Natural killer cell treated with Interleukin-12 subunit alpha and Interleukin-12 subunit beta and Interleukin-15 and Interleukin-18, amount 100 ng/mL, for 72 hours (primary cell): ENCODE results near the gene TSSC4. TPM values are rescaled to one million over a fixed set of nuclear protein-coding genes. Genes with fewer than 3 reads are reported as not detected.

Source experiments
- ATAC-seq, 2 donors: fragments of 150-1000 bp; cut with Tn5 transposase in 1 of 2; sonication (Bioruptor Pico), chemical (Tn5 transposase) in 1 of 2; 2 replicates each; pipeline ENCODE4 v1.10.0; 2021
- DNase-seq: peaks from one replicate; pipeline ENCODE4 v3.0.0; 2022; ENCODE audit warnings: low spot score
- H3K27ac Mint-ChIP-seq, 2 donors: 1 replicate in 1 of 2; 2 replicates in 1 of 2; pipeline ENCODE4 v1.8.0; 2022; ENCODE audit warnings: mixed read lengths in 2 of 2, mild to moderate bottlenecking in 1 of 2, moderate library complexity in 1 of 2
- H3K27me3 Mint-ChIP-seq, 2 donors: 1 replicate in 1 of 2; 2 replicates in 1 of 2; pipeline ENCODE4 v1.8.0; 2022; ENCODE audit warnings: mixed read lengths in 2 of 2
- H3K36me3 Mint-ChIP-seq: one replicate; pipeline ENCODE4 v1.8.0; 2022; ENCODE audit warnings: mixed read lengths
- H3K4me1 Mint-ChIP-seq, 2 donors: 1 replicate in 1 of 2; 2 replicates in 1 of 2; pipeline ENCODE4 v1.8.0; 2022; ENCODE audit warnings: low read depth in 2 of 2, mixed read lengths in 2 of 2, mild to moderate bottlenecking in 1 of 2
- H3K4me3 Mint-ChIP-seq: one replicate; pipeline ENCODE4 v1.8.0; 2022; ENCODE audit warnings: mixed read lengths
- H3K9me3 Mint-ChIP-seq: 2 replicates; pipeline ENCODE4 v1.8.0; 2022; ENCODE audit warnings: mixed read lengths
- total RNA-seq, 2 donors: library from RNA; stranded (reverse); gene quantifications; one replicate each; pipeline ENCODE4 v1.2.3, GENCODE V29; 2022

TSSC4 gene
- total RNA-seq, 2 donors from 2014 or later, result 66.0 to 98.2 TPM

DNA sequence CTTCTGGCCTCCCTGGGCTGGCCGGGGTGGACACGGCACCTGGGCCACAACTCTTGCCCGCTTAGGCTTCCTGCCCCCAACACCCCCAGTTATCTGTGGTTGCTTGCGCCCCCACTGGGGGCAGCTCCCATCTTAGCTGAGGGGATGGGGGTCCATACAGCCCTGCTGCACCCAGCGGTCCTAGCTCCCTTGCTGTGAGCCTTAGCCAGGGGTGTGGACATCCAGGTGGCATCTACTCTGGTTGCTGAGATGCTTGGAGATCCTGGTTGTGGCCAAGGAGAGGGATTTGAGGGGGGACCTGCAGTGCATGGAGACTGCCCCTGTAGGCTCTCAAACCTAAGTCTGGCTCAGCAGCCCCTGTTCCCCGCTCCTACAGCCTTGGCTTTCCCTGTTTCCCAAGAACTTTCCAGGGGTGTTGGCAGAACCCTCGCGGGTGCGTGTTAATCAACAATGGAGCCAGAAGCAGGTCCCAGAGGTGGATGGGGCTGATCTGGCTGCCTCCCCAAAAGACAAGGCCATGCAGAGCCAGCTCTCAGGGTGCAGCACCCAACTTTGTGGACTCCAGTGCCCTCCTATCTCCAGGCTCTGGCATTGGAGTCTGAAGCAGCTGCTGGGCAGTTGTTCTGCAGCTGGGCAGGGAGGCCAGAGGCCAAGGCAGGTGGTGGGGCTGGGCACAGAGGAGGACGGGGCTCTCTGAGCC lies 47.6 kb downstream of the TSSC4 start:
- Mint-ChIP-seq H3K36me3 (no peaks in the 10 kb centered on the region), H3K9me3 (no peaks in the 10 kb centered on the region), H3K27ac (no peak overlapping the region), H3K27me3 (peaks cover 4 to 16% of the 10 kb centered on the region in 2 donors), H3K4me3 (no peak overlapping the region), H3K4me1 (peaks cover 0 to 5% of the 10 kb centered on the region in 2 donors)
- DNase-seq (peak; percentile 47), ATAC-seq (no peak)

DNA sequence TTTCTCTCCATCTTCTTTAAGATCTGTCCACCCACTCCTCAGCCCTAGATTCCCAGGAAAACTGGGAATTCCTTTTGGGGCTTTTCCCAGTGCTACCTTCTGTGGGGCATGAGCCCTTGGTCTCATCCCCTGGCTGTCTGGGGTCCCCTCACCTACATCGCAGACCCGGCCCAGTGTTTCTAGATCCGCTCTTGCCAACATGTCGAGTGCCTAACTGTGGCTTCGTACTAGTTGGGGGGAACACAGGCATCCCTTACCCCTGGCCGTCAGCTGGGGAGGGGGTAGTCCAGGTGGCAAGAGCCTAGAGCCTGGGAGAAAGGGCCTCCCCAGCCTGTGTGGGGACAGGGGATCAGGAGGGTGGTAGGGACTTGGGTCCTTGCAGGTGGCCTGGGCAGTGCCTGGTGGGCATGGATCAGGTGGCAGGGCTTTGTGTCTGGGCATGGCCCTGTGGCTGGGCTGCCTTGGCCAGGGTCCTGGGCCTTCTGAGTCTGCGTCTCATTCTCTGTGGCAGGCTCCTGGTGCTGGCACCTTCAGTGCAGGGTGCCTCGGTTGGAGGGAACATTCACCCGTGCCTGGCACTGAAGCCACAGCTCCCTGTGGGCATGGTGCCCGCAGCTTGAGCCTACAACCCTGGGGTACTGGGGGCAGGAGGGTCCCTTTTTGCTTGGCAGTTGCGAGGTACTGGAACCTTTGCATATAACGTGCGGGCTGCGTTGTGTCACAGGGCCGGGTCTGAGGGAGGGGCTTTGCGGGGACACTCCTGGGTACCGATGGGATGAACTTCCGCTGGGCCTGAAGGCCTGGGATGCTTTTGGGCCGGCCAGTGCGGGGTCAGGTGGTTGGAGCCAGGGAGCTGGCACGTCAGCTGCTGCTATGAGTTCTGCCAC lies 48.4 kb downstream of the TSSC4 start:
- H3K9me3 Mint-ChIP-seq, result no peaks in the 10 kb centered on the region

DNA sequence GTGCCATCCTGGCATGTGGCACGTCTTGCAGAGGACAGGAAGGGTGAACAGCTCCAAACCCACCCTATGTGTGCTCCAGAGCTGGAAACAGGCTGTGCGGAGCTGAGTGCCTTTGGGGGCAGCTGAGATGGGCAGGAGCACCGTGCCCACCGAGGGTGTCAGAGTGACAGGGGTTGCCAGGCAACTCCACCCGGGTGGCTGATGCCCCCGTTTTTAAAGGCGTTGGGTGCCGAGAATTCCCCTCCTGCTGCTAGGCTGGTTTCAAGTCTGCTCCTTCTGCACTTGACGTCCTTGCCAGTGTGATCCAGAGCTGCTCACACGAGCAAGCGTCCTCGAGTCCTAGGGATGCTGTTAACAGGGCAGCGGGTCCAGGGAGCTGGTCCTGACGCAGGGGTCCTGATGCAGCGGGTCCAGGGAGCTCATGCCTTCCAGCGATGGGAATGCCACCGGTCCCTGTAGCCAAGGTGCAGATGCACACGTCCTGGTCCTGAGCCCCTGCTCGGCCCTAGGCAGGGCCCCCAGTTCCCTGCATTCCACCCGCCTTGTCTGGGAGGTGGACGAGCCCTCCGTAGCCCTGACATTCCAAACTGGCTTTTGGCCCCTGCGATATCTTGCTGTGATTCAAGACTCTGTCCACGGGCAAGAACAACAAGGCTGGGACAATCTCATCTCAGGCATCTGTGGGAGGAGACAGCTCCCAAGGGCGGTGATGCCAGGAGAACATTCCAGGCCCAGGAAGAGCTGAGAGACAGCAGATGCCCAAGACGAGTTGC lies 49.2 kb downstream of the TSSC4 start:
- H3K27ac Mint-ChIP-seq, result no peak overlapping the region
- H3K36me3 Mint-ChIP-seq, result no peaks in the 10 kb centered on the region
- H3K9me3 Mint-ChIP-seq, result no peaks in the 10 kb centered on the region
- ATAC-seq (no peak), DNase-seq (peak; percentile 2)
- peaks cover 0 to 12% of the 10 kb centered on the region in 2 donors for H3K27me3 Mint-ChIP-seq
- no peak overlapping the region for H3K4me3 Mint-ChIP-seq
- H3K4me1 Mint-ChIP-seq, result peaks cover 0 to 5% of the 10 kb centered on the region in 2 donors

More for the DNA sequence above, 48.4 kb downstream of the TSSC4 start:
- Mint-ChIP-seq H3K4me1 (peaks cover 0 to 5% of the 10 kb centered on the region in 2 donors), H3K4me3 (no peak overlapping the region), H3K27ac (no peak overlapping the region), H3K36me3 (no peaks in the 10 kb centered on the region), H3K27me3 (peaks cover 0 to 12% of the 10 kb centered on the region in 2 donors)
- ATAC-seq, result no peak
- peak; percentile 54 for DNase-seq

DNA sequence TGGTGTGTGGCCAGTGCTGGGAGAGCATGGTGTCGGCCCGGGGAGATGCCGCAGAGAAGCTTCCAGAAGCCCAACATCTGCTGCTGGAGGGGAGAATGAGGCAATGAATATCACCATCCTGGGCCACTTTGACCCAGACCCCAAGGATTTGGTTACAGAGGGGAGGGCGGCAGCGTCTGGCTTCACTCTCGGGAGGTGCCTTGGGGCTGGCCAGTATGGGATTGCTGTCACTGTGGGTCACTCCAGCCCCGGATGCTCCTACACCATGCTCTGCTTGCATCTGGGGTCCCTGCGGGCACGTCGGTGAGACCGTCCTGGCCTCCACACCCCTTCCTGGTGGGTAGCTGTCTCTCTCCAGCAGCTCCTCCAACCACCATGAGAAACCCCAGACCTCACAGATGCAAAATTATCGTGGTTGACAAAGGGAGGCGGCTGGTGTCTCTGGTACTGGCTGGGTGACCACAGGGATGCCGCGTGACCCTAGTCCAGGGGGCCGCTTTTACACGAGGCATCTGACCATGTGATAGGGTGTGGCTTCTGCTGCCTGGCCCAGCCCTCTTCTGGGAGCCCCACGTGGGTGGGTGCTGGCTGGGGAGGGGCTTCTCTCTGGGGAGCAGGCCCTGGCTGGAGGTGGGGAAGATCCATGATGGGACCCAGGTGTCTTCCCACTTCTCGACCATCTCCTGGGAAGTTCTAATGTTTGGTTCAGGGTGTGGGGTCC lies 49.9 kb downstream of the TSSC4 start:
- ATAC-seq (no peak), DNase-seq (peak; percentile 53)
- Mint-ChIP-seq H3K4me3 (no peak overlapping the region), H3K9me3 (no peaks in the 10 kb centered on the region), H3K36me3 (no peaks in the 10 kb centered on the region), H3K4me1 (peaks cover 0 to 2% of the 10 kb centered on the region in 2 donors), H3K27me3 (peaks cover 3 to 11% of the 10 kb centered on the region in 2 donors), H3K27ac (no peak overlapping the region)

DNA sequence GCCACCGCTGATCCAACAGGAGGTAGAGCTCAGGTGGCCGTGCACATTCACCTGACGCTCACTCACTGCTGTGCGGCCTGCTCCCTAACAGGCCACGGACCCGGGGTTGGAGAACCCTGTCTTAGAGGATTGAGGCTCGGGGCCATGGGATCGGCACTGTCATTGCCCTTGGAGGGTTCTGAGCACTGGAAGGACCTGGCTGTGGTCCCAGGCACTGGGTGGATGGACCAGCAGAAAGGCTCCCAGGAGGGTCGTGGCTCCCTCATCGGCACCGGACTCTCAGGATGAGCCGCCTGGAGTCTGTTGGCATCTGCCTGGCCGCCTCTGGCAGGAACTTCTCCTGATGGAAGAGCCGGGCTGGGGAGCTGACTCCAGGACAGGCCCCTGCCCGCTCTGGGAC lies 50.8 kb downstream of the TSSC4 start:
- Mint-ChIP-seq H3K27me3 (peaks cover 9 to 17% of the 10 kb centered on the region in 2 donors), H3K9me3 (no peaks in the 10 kb centered on the region), H3K27ac (no peak overlapping the region), H3K36me3 (no peaks in the 10 kb centered on the region), H3K4me3 (no peak overlapping the region), H3K4me1 (peaks cover 0 to 2% of the 10 kb centered on the region in 2 donors)
- ATAC-seq (no peak), DNase-seq (peak; percentile 20)

DNA sequence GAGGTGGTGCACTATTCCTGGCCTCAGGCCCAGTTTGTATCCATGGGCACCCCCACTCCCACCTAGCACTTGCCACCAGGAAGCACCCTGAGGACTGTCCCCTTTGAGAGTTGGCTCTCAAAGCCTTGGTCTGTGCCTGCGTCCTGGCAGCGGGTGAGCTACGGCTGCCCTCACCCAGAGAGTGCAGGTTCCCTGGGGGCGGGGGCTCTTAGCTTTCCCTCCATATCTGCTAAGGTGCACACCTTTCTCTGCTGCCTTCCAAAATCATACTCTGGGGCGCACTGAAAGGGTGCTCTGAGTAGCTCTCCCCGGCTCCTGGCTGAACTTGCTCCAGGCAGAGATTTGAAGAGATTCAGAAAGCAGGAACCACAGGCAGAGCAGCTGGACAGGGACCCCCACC lies 51.4 kb downstream of the TSSC4 start:
- Mint-ChIP-seq H3K9me3 (no peaks in the 10 kb centered on the region), H3K4me1 (peaks cover 0 to 2% of the 10 kb centered on the region in 2 donors), H3K27me3 (peaks cover 9 to 17% of the 10 kb centered on the region in 2 donors), H3K27ac (no peak overlapping the region), H3K36me3 (no peaks in the 10 kb centered on the region), H3K4me3 (no peak overlapping the region)
- ATAC-seq (no peak), DNase-seq (no peak)

DNA sequence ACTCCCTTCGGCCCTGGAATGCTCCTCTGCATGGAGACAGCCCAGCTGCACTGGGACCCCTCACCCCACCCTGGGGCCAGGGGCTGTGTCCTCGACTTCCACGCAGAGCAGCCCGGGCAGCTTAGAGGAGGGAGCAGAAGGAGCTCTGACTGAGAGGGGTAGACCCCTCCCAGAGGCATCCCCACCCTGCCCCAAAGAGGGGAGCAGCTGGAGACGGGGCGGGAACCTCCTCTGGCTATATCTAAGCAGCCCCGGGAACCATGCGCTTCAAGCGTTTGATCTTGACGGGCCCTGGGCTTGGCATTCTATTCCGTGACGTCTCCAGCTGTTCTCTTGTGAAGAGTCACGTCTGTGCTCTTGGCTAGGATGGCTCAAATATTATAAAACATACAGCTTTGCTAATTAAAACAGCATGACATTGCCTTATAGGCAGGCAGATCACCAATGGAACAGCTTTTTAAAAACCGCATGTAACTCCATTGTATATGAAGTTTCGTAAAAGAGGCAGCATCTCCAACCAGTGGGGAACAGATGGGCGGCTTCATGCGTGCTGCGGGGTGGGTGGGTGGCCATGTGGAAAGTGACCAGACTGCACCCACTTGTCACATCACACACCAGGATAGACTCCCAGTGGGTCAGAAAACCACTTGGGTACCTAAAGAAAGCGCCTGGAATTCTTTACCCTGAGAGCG lies 51.9 kb downstream of the TSSC4 start:
- peak; percentile 54 for DNase-seq
- Mint-ChIP-seq H3K4me1 (no peaks in the 10 kb centered on the region), H3K36me3 (no peaks in the 10 kb centered on the region), H3K27ac (no peak overlapping the region), H3K27me3 (peaks cover 9 to 15% of the 10 kb centered on the region in 2 donors), H3K9me3 (no peaks in the 10 kb centered on the region), H3K4me3 (no peak overlapping the region)
- no peak for ATAC-seq

DNA sequence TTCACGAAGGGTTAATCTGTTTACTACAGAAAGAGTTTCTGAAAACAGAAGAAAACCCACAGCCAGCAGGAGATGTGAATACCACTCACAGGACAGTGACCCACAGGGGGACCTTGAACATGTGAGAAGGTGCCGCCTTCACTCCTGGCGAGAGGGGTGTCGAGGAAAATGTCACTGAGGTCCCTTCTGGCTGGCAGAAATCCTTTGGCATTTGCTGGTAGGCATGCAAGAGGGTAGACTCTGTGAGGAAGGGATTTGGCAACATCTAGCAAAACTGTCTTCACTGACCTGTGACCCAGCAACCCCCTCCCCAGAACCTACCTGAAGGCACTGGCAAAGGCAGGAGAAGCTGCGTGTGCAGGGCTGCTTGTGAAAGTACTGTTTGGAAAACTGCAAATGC lies 52.9 kb downstream of the TSSC4 start:
- no peaks in the 10 kb centered on the region for H3K36me3 Mint-ChIP-seq
- H3K9me3 Mint-ChIP-seq, result no peaks in the 10 kb centered on the region
- ATAC-seq (no peak), DNase-seq (peak; percentile 50)
- H3K4me3 Mint-ChIP-seq, result no peak overlapping the region
- H3K4me1 Mint-ChIP-seq, result no peaks in the 10 kb centered on the region
- no peak overlapping the region for H3K27ac Mint-ChIP-seq
- H3K27me3 Mint-ChIP-seq, result peaks cover 9 to 19% of the 10 kb centered on the region in 2 donors

Other genes starting within 250 kb of the TSSC4 start
- not detected for gene INS, start 239.5 kb upstream of the TSSC4 start, total RNA-seq
- not detected for gene TH, start 228.9 kb upstream of the TSSC4 start, total RNA-seq
- 1 to 10 TPM; 2.5 to 5.3 TPM for gene ASCL2, start 130.2 kb upstream of the TSSC4 start, total RNA-seq
- 1 to 10 TPM; 7.2 to 7.6 TPM for gene C11orf21, start 98.8 kb upstream of the TSSC4 start, total RNA-seq
- gene TSPAN32, start 98.7 kb upstream of the TSSC4 start, total RNA-seq, result 1 to 10 TPM; 4.3 to 9.9 TPM
- 100 to 1,000 TPM; 306 to 322 TPM for gene CD81, start 23.4 kb upstream of the TSSC4 start, total RNA-seq
- not detected for gene TRPM5, start 43.8 kb downstream of the TSSC4 start, total RNA-seq
- gene KCNQ1, start 44.3 kb downstream of the TSSC4 start, total RNA-seq, result 1 to 10 TPM in 1 of 2 donors, under 1 TPM in 1; 0.19 to 1.4 TPM